ENCODE measurements around the gene LDLRAD3.

GRCh38 chr11:35937111-35937510 lies 6.8 kb upstream of the LDLRAD3 start:
- no peak for TF ChIP-seq EZH2phosphoT487 (IDR thresholded peaks at IDR 0.05; ENCODE audit: low read depth)
- no peak for TF ChIP-seq CTCF (IDR thresholded peaks at IDR 0.05; ENCODE audit: low read depth, low read length)
